ENCODE measurements around the gene PCDH15.

- TF ChIP-seq CTCF (conservative IDR thresholded peaks at IDR 0.05; ENCODE audit: low read length) (no peak), EZH2phosphoT487 (IDR thresholded peaks at IDR 0.05; ENCODE audit: borderline replicate concordance) (no peak)
Observed at GRCh38 chr10:54656643-54657042, 144.4 kb downstream of the PCDH15 start.

Measured in Loucy (cell line).